Upper lobe of right lung (tissue), 1 donor: ENCODE results near the gene DNAJB1. TPM values are rescaled to one million over a fixed set of nuclear protein-coding genes. Genes with fewer than 3 reads are reported as not detected.

Source experiments
- ATAC-seq: fragments of 200-7000 bp; cut with Tn5 transposase; one replicate; pipeline ENCODE4 v1.9.1; 2020; ENCODE audit warnings: mild to moderate bottlenecking, moderate library complexity
- DNase-seq: peaks from one replicate; pipeline ENCODE4 v3.0.0-alpha.2; 2020
- H3K27ac ChIP-seq: fragments of 200-600 bp; one replicate; pipeline ENCODE4 v1.8.0; 2022
- H3K27me3 ChIP-seq: fragments of 200-600 bp; one replicate; pipeline ENCODE4 v1.8.0; 2022; ENCODE audit warnings: mild to moderate bottlenecking
- H3K36me3 ChIP-seq: fragments of 200-600 bp; one replicate; pipeline ENCODE4 v1.8.0; 2022
- H3K4me1 ChIP-seq: fragments of 200-600 bp; one replicate; pipeline ENCODE4 v1.8.0; 2022
- H3K4me3 ChIP-seq: fragments of 200-600 bp; one replicate; pipeline ENCODE4 v1.8.0; 2022; ENCODE audit warnings: mild to moderate bottlenecking
- H3K9me3 ChIP-seq: fragments of 200-600 bp; one replicate; pipeline ENCODE4 v1.8.0; 2022
- intact Hi-C: fragments of 100-400 bp; cut with DNase I; formaldehyde crosslinking; loops from one replicate; pipeline ENCODE4 v1.11.0; 2022
- total RNA-seq: library from RNA; stranded (reverse); fragmentation: NEBNext Ultra II Directional; extraction: Animal tissue kit (Norgen Biotek cat#: 25700); gene quantifications from one replicate; pipeline ENCODE4 v1.2.1, GENCODE V29; 2021
- TF ChIP-seq, protein P1 (sequence below): fragments of 200-600 bp; IDR thresholded peaks from one replicate; pipeline ENCODE4 v1.8.0; 2022; ENCODE audit warnings: antibody characterized with exemption
- donor health status: DM: no; HTN: yes; CAD: no; lungs with severe emphysema.

Gene DNAJB1
- total RNA-seq, 1 donor from 2014 or later = 99.7 TPM

DNA sequence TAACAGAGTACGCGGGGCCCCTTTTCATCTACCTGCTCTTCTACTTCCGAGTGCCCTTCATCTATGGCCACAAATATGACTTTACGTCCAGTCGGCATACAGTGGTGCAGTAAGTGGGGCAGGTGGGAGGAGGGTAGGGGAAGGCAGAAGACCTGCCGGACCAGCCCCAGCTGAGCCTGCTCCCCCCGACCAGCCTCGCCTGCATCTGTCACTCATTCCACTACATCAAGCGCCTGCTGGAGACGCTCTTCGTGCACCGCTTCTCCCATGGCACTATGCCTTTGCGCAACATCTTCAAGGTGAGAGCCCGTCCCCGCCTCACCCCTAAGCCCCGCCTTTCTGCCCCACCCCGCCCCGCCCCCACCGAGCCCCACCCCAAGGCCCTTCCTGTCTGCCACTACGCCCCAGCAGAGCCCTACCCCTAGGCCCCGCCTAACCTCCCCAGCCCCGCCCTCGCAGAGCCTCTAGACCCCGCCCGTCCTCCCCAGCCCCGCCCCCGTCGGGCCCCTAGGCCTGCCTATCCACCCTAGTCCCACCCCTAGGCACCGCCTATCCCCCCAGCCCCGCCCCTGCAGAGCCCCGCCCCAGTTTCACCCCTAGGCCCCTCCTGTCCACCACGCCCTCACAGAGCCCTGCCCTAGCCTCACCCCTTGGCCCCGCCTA lies 45.9 kb upstream of the DNAJB1 start:
- ATAC-seq (peak; percentile 38), DNase-seq (no peak)
- Histone ChIP-seq H3K9me3 (no peaks in the 10 kb centered on the region), H3K36me3 (peaks cover 17% of the 10 kb centered on the region), H3K4me1 (no peaks in the 10 kb centered on the region), H3K4me3 (no peak overlapping the region), H3K27me3 (no peaks in the 10 kb centered on the region), H3K27ac (no peak overlapping the region)
- intact Hi-C loops = no loop called here
- TF ChIP-seq, protein P1, sequence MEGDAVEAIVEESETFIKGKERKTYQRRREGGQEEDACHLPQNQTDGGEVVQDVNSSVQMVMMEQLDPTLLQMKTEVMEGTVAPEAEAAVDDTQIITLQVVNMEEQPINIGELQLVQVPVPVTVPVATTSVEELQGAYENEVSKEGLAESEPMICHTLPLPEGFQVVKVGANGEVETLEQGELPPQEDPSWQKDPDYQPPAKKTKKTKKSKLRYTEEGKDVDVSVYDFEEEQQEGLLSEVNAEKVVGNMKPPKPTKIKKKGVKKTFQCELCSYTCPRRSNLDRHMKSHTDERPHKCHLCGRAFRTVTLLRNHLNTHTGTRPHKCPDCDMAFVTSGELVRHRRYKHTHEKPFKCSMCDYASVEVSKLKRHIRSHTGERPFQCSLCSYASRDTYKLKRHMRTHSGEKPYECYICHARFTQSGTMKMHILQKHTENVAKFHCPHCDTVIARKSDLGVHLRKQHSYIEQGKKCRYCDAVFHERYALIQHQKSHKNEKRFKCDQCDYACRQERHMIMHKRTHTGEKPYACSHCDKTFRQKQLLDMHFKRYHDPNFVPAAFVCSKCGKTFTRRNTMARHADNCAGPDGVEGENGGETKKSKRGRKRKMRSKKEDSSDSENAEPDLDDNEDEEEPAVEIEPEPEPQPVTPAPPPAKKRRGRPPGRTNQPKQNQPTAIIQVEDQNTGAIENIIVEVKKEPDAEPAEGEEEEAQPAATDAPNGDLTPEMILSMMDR = no peak

DNA sequence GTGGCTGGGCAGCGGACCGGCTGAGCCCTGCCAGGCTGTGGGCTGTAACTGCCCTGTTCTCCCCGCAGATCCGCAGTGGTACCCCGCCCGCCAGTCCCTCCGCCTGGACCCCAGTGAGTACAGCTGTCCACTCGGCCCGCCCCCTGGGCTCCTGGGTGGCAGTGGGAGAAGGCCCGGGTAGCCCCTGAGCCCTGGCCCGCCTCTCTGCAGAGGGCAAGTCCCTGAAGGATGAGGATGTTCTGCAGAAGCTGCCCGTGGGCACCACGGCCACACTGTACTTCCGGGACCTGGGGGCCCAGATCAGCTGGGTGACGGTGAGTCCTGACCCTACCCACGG lies 45.4 kb upstream of the DNAJB1 start:
- intact Hi-C loops = no loop called here
- no peak overlapping the region for H3K4me3 ChIP-seq
- DNase-seq (no peak), ATAC-seq (no peak)
- no peaks in the 10 kb centered on the region for H3K4me1 ChIP-seq
- no peaks in the 10 kb centered on the region for H3K9me3 ChIP-seq
- no peak overlapping the region for H3K27ac ChIP-seq
- TF ChIP-seq, protein P1 = no peak
- peaks cover 17% of the 10 kb centered on the region for H3K36me3 ChIP-seq
- H3K27me3 ChIP-seq = no peaks in the 10 kb centered on the region

DNA sequence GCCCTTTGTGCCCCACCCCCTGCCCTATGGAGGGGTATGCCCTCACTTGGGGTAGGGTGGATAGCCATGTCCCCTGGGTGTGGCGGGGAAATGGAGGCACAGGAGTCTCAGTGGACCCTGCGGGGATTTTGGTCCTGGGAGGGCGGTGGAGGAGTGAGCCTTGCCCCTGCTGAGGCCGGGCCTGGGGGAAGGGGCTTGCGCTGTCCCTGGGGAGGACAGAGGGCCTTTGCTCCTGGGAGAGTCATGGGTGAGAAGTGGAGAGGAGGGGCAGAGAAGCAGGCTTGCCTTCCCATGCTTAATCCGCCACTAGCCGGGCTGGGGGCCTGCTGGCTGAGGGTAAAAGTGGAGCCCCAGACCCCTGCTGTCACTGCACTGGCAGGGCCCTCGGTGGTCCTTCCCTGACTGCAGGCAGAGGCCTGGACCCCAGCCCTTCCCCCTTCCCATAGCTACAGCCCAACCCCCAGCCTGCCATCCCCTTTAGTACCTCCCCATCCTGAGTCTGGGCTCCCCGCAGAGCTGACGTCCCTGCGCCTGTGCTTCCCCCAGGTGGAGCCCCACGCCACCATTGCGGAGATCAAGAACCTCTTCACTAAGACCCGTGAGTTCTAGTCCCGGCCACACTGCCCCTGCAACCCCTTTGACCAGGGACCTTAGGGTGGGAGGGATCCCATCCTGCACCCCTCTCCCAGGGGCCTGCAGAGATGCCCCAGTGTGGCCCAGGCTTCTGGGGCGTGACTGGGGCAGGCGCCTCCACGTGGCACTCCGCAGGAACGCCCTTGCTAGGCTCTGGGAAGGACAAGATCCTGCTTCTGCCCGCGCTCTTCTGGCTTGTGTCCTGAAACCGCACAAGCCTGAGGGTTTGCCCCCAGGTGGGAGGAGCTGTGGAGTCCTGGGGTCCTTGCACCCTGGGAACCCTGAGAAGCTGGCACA lies 44.7 kb upstream of the DNAJB1 start:
- TF ChIP-seq, protein P1 = no peak
- intact Hi-C loops = no loop called here
- no peak for ATAC-seq
- Histone ChIP-seq H3K27me3 (no peaks in the 10 kb centered on the region), H3K36me3 (peaks cover 17% of the 10 kb centered on the region), H3K27ac (no peak overlapping the region), H3K4me3 (no peak overlapping the region), H3K4me1 (no peaks in the 10 kb centered on the region), H3K9me3 (no peaks in the 10 kb centered on the region)
- no peak for DNase-seq

DNA sequence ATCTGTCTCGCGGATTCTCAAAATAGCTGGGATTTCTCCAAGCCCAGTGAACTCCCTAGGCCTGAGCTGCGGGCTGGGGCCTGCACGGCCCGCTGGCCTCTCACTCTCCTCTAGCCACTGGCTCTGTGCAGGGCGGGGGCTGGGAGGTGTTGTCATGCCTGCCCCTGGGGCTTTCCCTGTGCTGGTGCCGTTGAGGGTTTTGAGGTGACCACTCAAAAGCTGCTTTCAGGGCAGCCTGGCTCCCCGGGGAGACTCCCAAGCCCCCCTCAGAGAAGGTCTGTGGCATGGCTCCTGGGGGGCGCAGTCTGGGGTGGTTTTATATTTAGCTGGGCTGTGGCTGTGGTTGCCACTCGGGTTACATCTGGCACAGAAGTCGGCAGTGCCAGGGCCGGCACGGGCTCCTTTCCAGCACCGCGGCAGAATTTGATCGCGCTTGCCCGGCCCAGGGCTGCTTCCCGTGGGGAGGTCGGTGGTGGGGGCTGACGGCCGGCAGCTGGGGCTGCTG lies 43.7 kb upstream of the DNAJB1 start:
- TF ChIP-seq, protein P1 = no peak
- Histone ChIP-seq H3K27me3 (no peaks in the 10 kb centered on the region), H3K4me3 (no peak overlapping the region), H3K27ac (peak overlapping the region; percentile 0), H3K4me1 (peaks cover 2% of the 10 kb centered on the region), H3K36me3 (peaks cover 17% of the 10 kb centered on the region), H3K9me3 (no peaks in the 10 kb centered on the region)
- DNase-seq = no peak
- intact Hi-C loops = no loop called here
- no peak for ATAC-seq

DNA sequence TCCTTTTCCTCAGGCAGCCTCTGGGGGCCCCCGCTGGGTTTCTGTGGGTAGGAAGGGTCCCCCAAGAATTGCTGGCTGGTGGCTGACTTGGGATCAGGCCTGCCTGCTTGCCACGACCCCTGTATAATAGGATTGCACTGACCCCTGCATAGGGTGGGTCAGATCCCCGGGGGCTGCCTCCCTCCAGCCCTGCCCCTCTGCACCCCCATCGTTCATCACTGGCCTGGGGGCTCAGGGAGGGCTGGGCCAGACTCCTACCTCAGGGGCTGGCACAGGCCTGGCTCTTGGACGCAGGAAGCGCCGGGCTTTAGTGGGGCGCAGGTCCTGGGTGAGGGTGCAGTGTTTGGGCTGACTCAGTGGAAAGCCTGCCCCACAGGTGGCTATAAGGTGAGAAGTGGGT lies 43.1 kb upstream of the DNAJB1 start:
- ATAC-seq (no peak), DNase-seq (no peak)
- peak overlapping the region; percentile 0 for H3K27ac ChIP-seq
- H3K27me3 ChIP-seq = no peaks in the 10 kb centered on the region
- peaks cover 16% of the 10 kb centered on the region for H3K36me3 ChIP-seq
- TF ChIP-seq, protein P1 = no peak
- H3K4me3 ChIP-seq = no peak overlapping the region
- H3K9me3 ChIP-seq = no peaks in the 10 kb centered on the region
- intact Hi-C loops = no loop called here
- peaks cover 8% of the 10 kb centered on the region for H3K4me1 ChIP-seq
